Psoas muscle (tissue), 8 donors: Measurements from ENCODE around the gene MAEL. TPM values are rescaled to one million over a fixed set of nuclear protein-coding genes. Genes with fewer than 3 reads are reported as not detected.

Experiments
- ATAC-seq, 4 donors: fragments of 200-7000 bp; cut with Tn5 transposase; one replicate each; pipeline ENCODE4 v1.9.1; 2020; ENCODE audit warnings: moderate library complexity in 3 of 4, mild to moderate bottlenecking in 2 of 4
- DNase-seq, 2 donors: peaks; one replicate each; pipeline ENCODE4 v3.0.0-alpha.2; 2020
- H3K27ac ChIP-seq: fragments of 200-600 bp; one replicate; pipeline ENCODE4 v1.8.0; 2022
- H3K27me3 ChIP-seq, 3 donors: fragments of 200-600 bp in 1 of 3; one replicate each; pipeline versions ENCODE4 v1.6.1 to v1.8.0; 2013 to 2022; ENCODE audit warnings: low read length in 2 of 3, mild to moderate bottlenecking in 2 of 3, moderate library complexity in 1 of 3; ENCODE audit not compliant: insufficient read depth in 3 of 3
- H3K36me3 ChIP-seq, 2 donors: fragments of 200-600 bp in 1 of 2; one replicate each; pipeline versions ENCODE4 v1.6.1 to v1.8.0; 2013 to 2022; ENCODE audit warnings: low read depth in 1 of 2, mild to moderate bottlenecking in 1 of 2, moderate library complexity in 1 of 2; ENCODE audit not compliant: insufficient read depth in 1 of 2
- H3K4me1 ChIP-seq: fragments of 200-600 bp; one replicate; pipeline ENCODE4 v1.8.0; 2022
- H3K4me3 ChIP-seq: fragments of 200-600 bp; one replicate; pipeline ENCODE4 v1.8.0; 2022; ENCODE audit warnings: mild to moderate bottlenecking
- H3K9me3 ChIP-seq: fragments of 200-600 bp; one replicate; pipeline ENCODE4 v1.8.0; 2022
- WGBS, 3 donors: extraction: QIAGEN DNeasy Blood & Tissue Kit; methylation state at CpG; one replicate each; pipeline versions ENCODE4 v1.1.6 to v1.1.7; 2013; 5-methylcytosine and 5-hydroxymethylcytosine counted together
- intact Hi-C, 2 donors: fragments of 100-400 bp; cut with DNase I; formaldehyde crosslinking; loops; one replicate each; pipeline versions ENCODE4 v1.11.0 to v1.14.2; 2022
- long read RNA-seq, 2 donors: library from polyadenylated mRNA; unstranded; transcript quantifications; one replicate each; pipeline ENCODE4 v2.0.0, GENCODE V29; 2021
- polyA plus RNA-seq, 3 donors: library from polyadenylated mRNA; stranded (reverse); fragments of 200-250 nt; gene quantifications; one replicate each; pipeline ENCODE4 v1.2.3, GENCODE V29; 2013
- total RNA-seq, 4 donors: library from RNA; stranded (reverse); fragmentation: NEBNext Ultra II Directional in 2 of 4; extraction: Animal tissue kit (Norgen Biotek cat#: 25700) in 2 of 4; gene quantifications; one replicate each; pipeline versions ENCODE4 v1.2.1 to v1.2.4, GENCODE V29; 2021 to 2023
- TF ChIP-seq, protein P1 (sequence below): fragments of 200-600 bp; IDR thresholded peaks from one replicate; pipeline ENCODE4 v1.8.0; 2022; ENCODE audit warnings: antibody characterized with exemption
- donor health status: healthy with polysubstance abuse.
- donor health status: DM: no; HTN: no; CAD: no; lungs with moderate emphysema.
- donor health status: Bipolar disorder and iron deficiency.
- donor health status: healthy.
- donor health status: DM: yes; HTN: yes; CAD: no.
- donor health status: DM: no; HTN: no; CAD: no.
- donor health status: DM: no; HTN: no; CAD: no.
- donor health status: DM: yes; HTN: yes; CAD: no.

Gene MAEL
- total RNA-seq: not detected
- under 1 TPM in 1 of 3 donors, not detected in 2; 0.04 TPM for polyA plus RNA-seq
- long read RNA-seq, donor 1: 0 reads
- long read RNA-seq, donor 2: 0 reads

- WGBS, 3 donors: 92 to 93% (median 92%) methylated on average over 45 of the region's 45 CpGs
- DNase-seq (no peak), ATAC-seq (no peak)
- H3K4me1 ChIP-seq: no peaks in the 10 kb centered on the region
- H3K27me3 ChIP-seq: no peaks in the 10 kb centered on the region
- H3K36me3 ChIP-seq: no peaks in the 10 kb centered on the region
- no peaks in the 10 kb centered on the region for H3K9me3 ChIP-seq
- TF ChIP-seq, protein P1, sequence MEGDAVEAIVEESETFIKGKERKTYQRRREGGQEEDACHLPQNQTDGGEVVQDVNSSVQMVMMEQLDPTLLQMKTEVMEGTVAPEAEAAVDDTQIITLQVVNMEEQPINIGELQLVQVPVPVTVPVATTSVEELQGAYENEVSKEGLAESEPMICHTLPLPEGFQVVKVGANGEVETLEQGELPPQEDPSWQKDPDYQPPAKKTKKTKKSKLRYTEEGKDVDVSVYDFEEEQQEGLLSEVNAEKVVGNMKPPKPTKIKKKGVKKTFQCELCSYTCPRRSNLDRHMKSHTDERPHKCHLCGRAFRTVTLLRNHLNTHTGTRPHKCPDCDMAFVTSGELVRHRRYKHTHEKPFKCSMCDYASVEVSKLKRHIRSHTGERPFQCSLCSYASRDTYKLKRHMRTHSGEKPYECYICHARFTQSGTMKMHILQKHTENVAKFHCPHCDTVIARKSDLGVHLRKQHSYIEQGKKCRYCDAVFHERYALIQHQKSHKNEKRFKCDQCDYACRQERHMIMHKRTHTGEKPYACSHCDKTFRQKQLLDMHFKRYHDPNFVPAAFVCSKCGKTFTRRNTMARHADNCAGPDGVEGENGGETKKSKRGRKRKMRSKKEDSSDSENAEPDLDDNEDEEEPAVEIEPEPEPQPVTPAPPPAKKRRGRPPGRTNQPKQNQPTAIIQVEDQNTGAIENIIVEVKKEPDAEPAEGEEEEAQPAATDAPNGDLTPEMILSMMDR: no peak
- no peak within 1 kb of the TSS for H3K27ac ChIP-seq
- intact Hi-C loops: no loop called here
- no peak within 1 kb of the TSS for H3K4me3 ChIP-seq
Measured at GRCh38 chr1:166988974-166989515, at the start of gene MAEL. MAEL (plus strand) TSS chr1:166989280; CDS start chr1:166989353, 73 bp downstream.

- Histone ChIP-seq H3K9me3 (no peaks in the 10 kb centered on the region), H3K27me3 (no peaks in the 10 kb centered on the region), H3K4me3 (no peak overlapping the region), H3K36me3 (no peaks in the 10 kb centered on the region), H3K4me1 (no peaks in the 10 kb centered on the region), H3K27ac (no peak overlapping the region)
- TF ChIP-seq, protein P1: no peak
- ATAC-seq (no peak), DNase-seq (no peak)
- 87 to 92% (median 90%) methylated on average over 5 of the region's 5 CpGs for WGBS, 3 donors
- intact Hi-C loops: no loop called here
Measured at GRCh38 chr1:166939741-166940375, 49.2 kb upstream of the MAEL start.

DNA sequence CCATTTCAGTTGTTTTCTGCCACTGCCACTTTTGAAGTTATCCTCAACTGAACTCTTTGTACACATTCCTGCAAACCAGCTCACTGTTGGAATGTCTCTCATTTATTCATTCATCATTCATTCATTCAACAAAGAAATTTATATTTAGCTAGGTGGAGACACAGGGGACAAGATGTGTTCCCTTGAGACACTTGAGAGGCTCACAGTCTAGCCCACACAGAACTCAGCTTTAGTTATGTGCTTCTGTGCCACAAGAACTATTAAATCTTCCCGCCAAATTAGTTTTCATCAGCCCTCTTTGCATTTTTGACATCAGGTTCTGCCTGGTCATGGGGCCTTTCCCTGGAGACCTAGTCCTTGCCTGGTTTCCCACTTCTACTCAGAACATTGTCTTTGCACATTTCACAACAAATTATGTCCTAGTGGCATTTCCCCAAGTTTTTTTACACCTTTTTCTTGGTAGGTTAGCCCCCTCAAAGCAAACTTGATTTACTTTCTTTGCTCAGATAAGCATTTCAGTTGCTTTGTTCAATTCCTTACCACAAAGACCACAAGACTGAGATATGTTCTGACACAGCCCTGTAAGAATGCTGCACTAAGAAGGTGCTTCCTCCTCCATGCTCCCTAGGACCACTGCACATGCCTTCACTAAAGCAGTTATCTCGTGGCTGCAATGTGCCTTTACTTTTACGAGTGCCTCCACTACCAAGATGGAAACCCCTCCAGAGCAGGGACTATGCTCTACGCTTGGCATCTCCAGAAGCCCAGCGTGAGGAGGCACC is 44.7 kb upstream of the MAEL start:
- no peaks in the 10 kb centered on the region for H3K4me1 ChIP-seq
- H3K36me3 ChIP-seq: no peaks in the 10 kb centered on the region
- intact Hi-C loops: no loop called here
- DNase-seq (no peak), ATAC-seq (no peak)
- WGBS, 3 donors: 83 to 85% (median 84%) methylated on average over 5 of the region's 5 CpGs
- no peaks in the 10 kb centered on the region for H3K9me3 ChIP-seq
- no peak overlapping the region for H3K27ac ChIP-seq
- H3K4me3 ChIP-seq: no peak overlapping the region
- peaks cover 0 to 6% (median 0%) of the 10 kb centered on the region in 3 donors for H3K27me3 ChIP-seq
- TF ChIP-seq, protein P1: no peak

DNA sequence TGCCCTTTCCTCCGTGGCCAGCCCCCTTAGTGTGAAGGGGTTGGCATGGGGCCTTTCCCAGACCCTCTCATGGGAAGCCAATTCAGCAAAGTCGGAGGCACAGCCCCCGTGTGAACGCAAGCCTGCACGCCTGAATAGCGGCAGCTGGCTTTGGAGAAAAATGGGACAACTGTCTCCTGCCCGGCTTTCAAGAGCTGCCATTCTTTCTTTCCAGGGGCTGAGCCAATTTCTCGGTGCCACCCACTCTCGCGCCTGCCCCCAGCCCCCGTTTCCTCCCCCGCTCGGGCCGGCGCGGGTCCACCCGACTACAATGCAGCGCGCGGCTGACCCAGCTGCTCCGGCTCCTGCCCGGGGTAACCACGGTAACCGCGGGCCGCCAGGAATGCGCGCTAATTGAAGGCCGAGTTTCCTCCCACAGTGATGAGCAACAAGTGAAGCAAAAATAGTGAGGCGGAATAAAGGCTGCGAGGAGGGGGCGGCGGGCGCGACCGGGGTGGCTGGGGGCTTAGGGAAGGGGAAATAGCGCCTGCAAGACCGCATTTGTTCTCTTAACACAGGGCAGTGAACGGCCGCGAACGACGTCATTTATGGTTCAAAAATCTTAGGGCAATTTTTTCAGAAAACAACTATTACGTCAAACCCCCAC is 41.6 kb upstream of the MAEL start:
- peak; percentile 60 to 80 (median 68) for ATAC-seq
- Histone ChIP-seq H3K36me3 (no peaks in the 10 kb centered on the region), H3K9me3 (no peaks in the 10 kb centered on the region), H3K27ac (no peak overlapping the region), H3K4me1 (no peaks in the 10 kb centered on the region), H3K4me3 (peak overlapping the region; percentile 54), H3K27me3 (peaks cover 0 to 6% (median 0%) of the 10 kb centered on the region in 3 donors)
- intact Hi-C loops: no loop called here
- TF ChIP-seq, protein P1: no peak
- WGBS, 3 donors: 3 to 7% (median 3%) methylated on average over 44 of the region's 44 CpGs
- peak; percentile 34 to 57 for DNase-seq
